ENCODE data around the gene MYL6. TPM values are rescaled to one million over a fixed set of nuclear protein-coding genes. Genes with fewer than 3 reads are reported as not detected.

The MYL6 gene
- total RNA-seq, 4 donors from 2014 or later: 1,233 to 3,440 (median 2,458) TPM

- 6 to 15% methylated on average over 7 to 13 of the region's 13 CpGs for WGBS, 2 donors (ENCODE audit: low coverage in 1 of 2)
- Histone ChIP-seq H3K9me3 (no peaks in the 10 kb centered on the region), H3K4me1 (peaks cover 8 to 29% (median 20%) of the 10 kb centered on the region in 4 donors), H3K36me3 (no peaks in the 10 kb centered on the region), H3K4me3 (peak overlapping the region; percentile 54 to 89 (median 70)), H3K27ac (peak overlapping the region; percentile 91 to 99 (median 96)), H3K27me3 (no peaks in the 10 kb centered on the region)
- DNase-seq: no peak
- intact Hi-C loops (cut with DNase I; ENCODE audit: low total_unique reads) (loop anchor here (2.0 kb wide), 1 partner anchor 70 kb away; the partner anchor contains the start of gene SMARCC2), in situ Hi-C loops (cut with MboI; ENCODE audit: low pct_ligation_motif_present in 1 of 4, low pct_unique_long_range_greater_than_20kb in 1 of 4, low sequenced_read_pairs in 3 of 4) (loop anchor here in 2 of 4 donors (10.0 kb wide), 2 partner anchors 74 to 394 kb away; partner anchors contain the start of genes CD63 (in 1 of the 2), RDH5 (in 1 of the 2) and RPS26 (in 1 of the 2))
- TF ChIP-seq POLR2A (IDR thresholded peaks at IDR 0.05) (no peak), EP300 (IDR thresholded peaks at IDR 0.05; ENCODE audit: low read depth) (no peak), POLR2AphosphoS5 (IDR thresholded peaks at IDR 0.05) (no peak)
- TF ChIP-seq, protein P1, sequence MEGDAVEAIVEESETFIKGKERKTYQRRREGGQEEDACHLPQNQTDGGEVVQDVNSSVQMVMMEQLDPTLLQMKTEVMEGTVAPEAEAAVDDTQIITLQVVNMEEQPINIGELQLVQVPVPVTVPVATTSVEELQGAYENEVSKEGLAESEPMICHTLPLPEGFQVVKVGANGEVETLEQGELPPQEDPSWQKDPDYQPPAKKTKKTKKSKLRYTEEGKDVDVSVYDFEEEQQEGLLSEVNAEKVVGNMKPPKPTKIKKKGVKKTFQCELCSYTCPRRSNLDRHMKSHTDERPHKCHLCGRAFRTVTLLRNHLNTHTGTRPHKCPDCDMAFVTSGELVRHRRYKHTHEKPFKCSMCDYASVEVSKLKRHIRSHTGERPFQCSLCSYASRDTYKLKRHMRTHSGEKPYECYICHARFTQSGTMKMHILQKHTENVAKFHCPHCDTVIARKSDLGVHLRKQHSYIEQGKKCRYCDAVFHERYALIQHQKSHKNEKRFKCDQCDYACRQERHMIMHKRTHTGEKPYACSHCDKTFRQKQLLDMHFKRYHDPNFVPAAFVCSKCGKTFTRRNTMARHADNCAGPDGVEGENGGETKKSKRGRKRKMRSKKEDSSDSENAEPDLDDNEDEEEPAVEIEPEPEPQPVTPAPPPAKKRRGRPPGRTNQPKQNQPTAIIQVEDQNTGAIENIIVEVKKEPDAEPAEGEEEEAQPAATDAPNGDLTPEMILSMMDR (IDR thresholded peaks at IDR 0.05): no peak
These were observed 39.3 kb upstream of the MYL6 start for GRCh38 chr12:56118688-56119357.

DNA sequence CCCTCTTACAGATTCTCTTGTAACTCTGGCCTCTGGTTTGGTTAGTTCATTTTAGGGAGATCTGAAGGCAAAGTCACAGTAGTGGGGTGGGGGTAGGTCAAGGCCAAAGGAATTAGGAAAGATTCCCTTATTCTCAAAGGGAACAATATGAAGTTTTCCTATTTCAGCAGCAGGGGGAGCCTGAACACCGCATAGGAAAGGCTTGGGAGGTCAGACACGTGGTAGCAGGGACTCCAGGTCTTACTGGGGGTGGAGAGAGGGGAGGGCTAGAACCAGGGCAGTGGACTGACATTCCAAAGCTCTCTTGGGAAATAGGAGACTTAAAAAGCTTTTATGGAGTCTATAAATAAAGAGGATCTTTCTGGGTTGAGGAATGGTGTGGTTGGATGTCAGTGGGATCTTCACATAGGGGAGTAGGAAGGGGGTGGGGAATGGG lies 38.8 kb upstream of the MYL6 start:
- in situ Hi-C loops (cut with MboI; ENCODE audit: low pct_ligation_motif_present in 1 of 4, low pct_unique_long_range_greater_than_20kb in 1 of 4, low sequenced_read_pairs in 3 of 4) (loop anchor here in 2 of 4 donors (10.0 kb wide), 2 partner anchors 75 to 395 kb away; partner anchors contain the start of genes CD63 (in 1 of the 2), RDH5 (in 1 of the 2) and RPS26 (in 1 of the 2)), intact Hi-C loops (cut with DNase I; ENCODE audit: low total_unique reads) (loop anchor here (2.0 kb wide), 1 partner anchor 69 kb away; the partner anchor contains the start of gene SMARCC2)
- 0% methylated on average over 2 of the region's 2 CpGs for WGBS, 2 donors (ENCODE audit: low coverage in 1 of 2)
- H3K27ac ChIP-seq: peak overlapping the region; percentile 91 to 99 (median 96)
- TF ChIP-seq EP300 (IDR thresholded peaks at IDR 0.05; ENCODE audit: low read depth): no peak
- TF ChIP-seq, protein P1 (IDR thresholded peaks at IDR 0.05): peak; percentile 67 to 97 (median 80)
- TF ChIP-seq POLR2A (IDR thresholded peaks at IDR 0.05): no peak
- TF ChIP-seq POLR2AphosphoS5 (IDR thresholded peaks at IDR 0.05): peak; percentile 22 to 29 (median 29)
- DNase-seq: peak; percentile 78
- peaks cover 8 to 29% (median 20%) of the 10 kb centered on the region in 4 donors for H3K4me1 ChIP-seq
- peak overlapping the region in 2 of 4 donors; percentile 54 to 75 for H3K4me3 ChIP-seq
- no peaks in the 10 kb centered on the region for H3K27me3 ChIP-seq
- no peaks in the 10 kb centered on the region for H3K36me3 ChIP-seq
- H3K9me3 ChIP-seq: no peaks in the 10 kb centered on the region

DNA sequence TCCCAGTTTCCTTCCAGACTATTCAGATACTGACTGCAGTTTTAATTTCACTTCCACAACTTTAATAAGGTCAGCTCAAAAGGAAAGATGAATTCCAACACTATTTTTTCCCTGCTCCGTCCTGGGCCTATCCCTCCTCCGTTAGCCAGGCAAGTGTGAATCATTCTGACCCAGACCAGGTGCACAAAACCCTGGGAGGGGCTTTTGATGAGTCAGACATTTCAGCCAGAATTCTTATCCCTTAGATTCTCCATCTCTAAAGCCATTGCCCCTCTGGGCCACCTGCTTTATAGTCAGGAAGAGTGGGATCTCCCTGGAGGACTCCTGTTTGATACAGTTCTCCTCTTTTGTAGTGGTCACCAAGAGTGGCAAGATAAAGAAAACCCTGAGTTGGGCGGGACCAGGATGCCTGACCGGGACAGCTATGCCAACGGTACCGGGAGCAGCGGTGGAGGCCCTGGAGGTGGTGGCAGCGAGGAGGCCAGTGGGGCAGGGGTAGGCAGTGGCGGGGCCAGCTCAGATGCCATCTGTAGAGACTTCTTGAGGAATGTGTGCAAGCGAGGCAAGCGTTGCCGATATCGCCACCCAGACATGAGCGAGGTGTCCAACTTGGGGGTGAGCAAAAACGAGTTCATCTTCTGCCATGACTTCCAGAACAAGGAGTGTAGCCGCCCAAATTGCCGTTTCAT lies 37.9 kb upstream of the MYL6 start:
- H3K36me3 ChIP-seq: no peaks in the 10 kb centered on the region
- 55 to 94% methylated on average over 2 to 17 of the region's 17 CpGs for WGBS, 2 donors (ENCODE audit: low coverage in 1 of 2)
- DNase-seq: no peak
- H3K4me1 ChIP-seq: peaks cover 8 to 33% (median 19%) of the 10 kb centered on the region in 4 donors
- peak overlapping the region; percentile 91 to 99 (median 96) for H3K27ac ChIP-seq
- intact Hi-C loops (cut with DNase I; ENCODE audit: low total_unique reads): no loop called here
- in situ Hi-C loops (cut with MboI; ENCODE audit: low pct_ligation_motif_present in 1 of 4, low pct_unique_long_range_greater_than_20kb in 1 of 4, low sequenced_read_pairs in 3 of 4): loop anchor here in 1 of 4 donors (10.0 kb wide), 1 partner anchor 64 kb away; the partner anchor contains the start of gene SMARCC2
- no peaks in the 10 kb centered on the region for H3K27me3 ChIP-seq
- TF ChIP-seq POLR2AphosphoS5 (IDR thresholded peaks at IDR 0.05) (no peak), EP300 (IDR thresholded peaks at IDR 0.05; ENCODE audit: low read depth) (no peak), POLR2A (IDR thresholded peaks at IDR 0.05) (no peak)
- TF ChIP-seq, protein P1 (IDR thresholded peaks at IDR 0.05): no peak
- no peaks in the 10 kb centered on the region for H3K9me3 ChIP-seq
- no peak overlapping the region for H3K4me3 ChIP-seq
